AG04450 (cell line): ENCODE data around the gene AKAP5. TPM values are rescaled to one million over a fixed set of nuclear protein-coding genes. Genes with fewer than 3 reads are reported as not detected.
"Not testable (repeated sequence)": the region's sequence is repeated elsewhere in the genome, so short reads cannot be mapped to it uniquely, and the experiment has no call there.

Source experiments
- CTCF ChIA-PET: fragments of 300-600, 350-600 bp; formaldehyde crosslinking; extraction: SDS; loops from one replicate; lab custom pipeline; 2022; ENCODE audit warnings: antibody characterized with exemption, inconsistent platforms; lab: Charles Lee
- POLR2A ChIA-PET: fragments of 350-600 bp; formaldehyde crosslinking; extraction: SDS; loops from one replicate; lab custom pipeline; 2021; ENCODE audit warnings: antibody characterized with exemption, inconsistent platforms; lab: Yijun Ruan, JAX
- DNase-seq: peaks from one replicate; pipeline ENCODE4 v3.0.0-alpha.2; 2011; ENCODE audit warnings: low read depth, low spot score
- H3K27ac ChIP-seq: one replicate; pipeline ENCODE4 v1.5.1; 2012; ENCODE audit warnings: low read depth, low read length, control low read depth
- H3K27me3 ChIP-seq: one replicate; pipeline ENCODE4 v1.6.0; 2012; ENCODE audit warnings: low read length; ENCODE audit not compliant: control insufficient read depth, insufficient read depth
- H3K4me3 ChIP-seq: 2 replicates; pipeline ENCODE4 v1.5.1; 2011; ENCODE audit warnings: mild to moderate bottlenecking, low read depth, low read length, control low read depth
- H3K9me3 ChIP-seq: 2 replicates; pipeline ENCODE4 v1.5.1; 2012; ENCODE audit warnings: low read length; ENCODE audit not compliant: control insufficient read depth, insufficient read depth
- polyA plus RNA-seq: library from polyadenylated mRNA; depleted of rRNA; stranded (reverse); fragments of >200 nt; gene quantifications from 2 replicates; pipeline ENCODE4 v1.2.3, GENCODE V29; 2011
- TF ChIP-seq, protein P1 (sequence below): IDR thresholded peaks from 2 replicates; pipeline ENCODE4 v1.5.1; 2011; ENCODE audit warnings: low read depth, low read length, control low read depth, inconsistent platforms

Gene AKAP5
- polyA plus RNA-seq, 1 experiment, result 0.77 TPM

DNA sequence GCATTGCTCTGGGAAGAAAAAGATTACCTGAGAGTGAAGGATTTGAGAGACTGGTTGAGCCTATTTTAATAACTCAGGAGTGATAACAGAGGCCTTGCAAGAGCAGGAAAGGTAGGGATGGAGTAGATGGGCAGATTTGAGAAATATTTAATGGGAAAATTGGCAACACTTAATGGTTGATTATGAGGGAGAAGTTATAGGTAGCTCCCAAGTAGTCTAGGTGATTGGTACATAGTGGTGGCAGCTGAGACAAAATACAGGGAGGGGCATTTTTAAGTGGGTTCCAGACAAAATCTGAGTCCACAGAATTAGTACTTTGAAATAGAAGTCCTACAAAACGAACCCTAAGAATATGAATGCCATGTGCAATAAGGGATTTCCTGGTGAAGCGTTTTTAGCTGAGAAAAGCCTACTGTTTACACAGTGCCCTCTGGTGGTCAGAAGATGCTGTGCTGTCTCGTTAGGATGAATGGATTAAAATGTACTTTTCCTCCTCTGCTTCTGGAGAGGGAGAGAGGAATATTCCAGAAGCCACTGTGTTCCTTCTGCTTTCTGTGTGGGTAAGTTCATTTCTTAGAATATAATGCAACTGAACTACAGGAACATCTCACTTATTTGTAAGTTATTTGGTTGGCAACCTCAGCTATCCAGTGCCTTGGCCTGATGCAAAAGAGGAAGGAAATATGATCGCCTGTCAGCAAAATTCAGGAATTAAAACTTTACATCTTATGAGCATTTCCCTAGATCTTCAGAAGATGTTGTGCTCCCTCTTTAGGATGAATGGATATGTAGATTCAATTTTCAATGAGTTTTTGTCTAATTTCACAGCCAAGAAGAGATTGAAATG, 45.7 kb downstream of the AKAP5 start:
- ChIA-PET CTCF (interaction anchor here (0.5 to 5.0 kb wide), 24 partner anchors 8 to 412 kb away, joined by 3 to 60 read pairs (median 3); no protein-coding TSS in a partner anchor), POLR2A (interaction anchor here (0.8 kb wide), 1 partner anchor 29 kb away, joined by 3 read pairs; the partner anchor contains the start of gene HSPA2)
- Histone ChIP-seq H3K27ac (no peak overlapping the region), H3K9me3 (no peaks in the 10 kb centered on the region), H3K27me3 (no peaks in the 10 kb centered on the region), H3K4me3 (no peak overlapping the region)
- TF ChIP-seq, protein P1, sequence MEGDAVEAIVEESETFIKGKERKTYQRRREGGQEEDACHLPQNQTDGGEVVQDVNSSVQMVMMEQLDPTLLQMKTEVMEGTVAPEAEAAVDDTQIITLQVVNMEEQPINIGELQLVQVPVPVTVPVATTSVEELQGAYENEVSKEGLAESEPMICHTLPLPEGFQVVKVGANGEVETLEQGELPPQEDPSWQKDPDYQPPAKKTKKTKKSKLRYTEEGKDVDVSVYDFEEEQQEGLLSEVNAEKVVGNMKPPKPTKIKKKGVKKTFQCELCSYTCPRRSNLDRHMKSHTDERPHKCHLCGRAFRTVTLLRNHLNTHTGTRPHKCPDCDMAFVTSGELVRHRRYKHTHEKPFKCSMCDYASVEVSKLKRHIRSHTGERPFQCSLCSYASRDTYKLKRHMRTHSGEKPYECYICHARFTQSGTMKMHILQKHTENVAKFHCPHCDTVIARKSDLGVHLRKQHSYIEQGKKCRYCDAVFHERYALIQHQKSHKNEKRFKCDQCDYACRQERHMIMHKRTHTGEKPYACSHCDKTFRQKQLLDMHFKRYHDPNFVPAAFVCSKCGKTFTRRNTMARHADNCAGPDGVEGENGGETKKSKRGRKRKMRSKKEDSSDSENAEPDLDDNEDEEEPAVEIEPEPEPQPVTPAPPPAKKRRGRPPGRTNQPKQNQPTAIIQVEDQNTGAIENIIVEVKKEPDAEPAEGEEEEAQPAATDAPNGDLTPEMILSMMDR, result peak; percentile 88
- peak; percentile 34 for DNase-seq

GRCh38 chr14:64513271-64513670, 48.0 kb downstream of the AKAP5 start:
- no peak overlapping the region for H3K4me3 ChIP-seq
- DNase-seq, result no peak
- TF ChIP-seq, protein P1, result no peak
- H3K27me3 ChIP-seq, result no peaks in the 10 kb centered on the region
- H3K9me3 ChIP-seq, result no peaks in the 10 kb centered on the region
- ChIA-PET CTCF (interaction anchor here (5.0 kb wide), 1 partner anchor 11 kb away, joined by 60 read pairs; no protein-coding TSS in a partner anchor), POLR2A (no interaction called here)
- no peak overlapping the region for H3K27ac ChIP-seq

- DNase-seq, result no peak
- Histone ChIP-seq H3K9me3 (no peaks in the 10 kb centered on the region), H3K27me3 (no peaks in the 10 kb centered on the region), H3K4me3 (no peak overlapping the region), H3K27ac (no peak overlapping the region)
- ChIA-PET POLR2A (interaction anchor here (0.5 kb wide), 1 partner anchor 23 kb away, joined by 5 read pairs; no protein-coding TSS in a partner anchor), CTCF (interaction anchor here (0.7 to 2.5 kb wide), 6 partner anchors 9 to 469 kb away, joined by 3 to 12 read pairs (median 4); no protein-coding TSS in a partner anchor)
- TF ChIP-seq, protein P1, result no peak
These were observed 49.8 kb downstream of the AKAP5 start for GRCh38 chr14:64515053-64515452.

GRCh38 chr14:64516969-64517368, 51.7 kb downstream of the AKAP5 start:
- no peaks in the 10 kb centered on the region for H3K9me3 ChIP-seq
- TF ChIP-seq, protein P1, result no peak
- H3K27ac ChIP-seq, result no peak overlapping the region
- no peak for DNase-seq
- H3K27me3 ChIP-seq, result no peaks in the 10 kb centered on the region
- CTCF ChIA-PET, result interaction anchor here (2.5 kb wide), 1 partner anchor 120 kb away, joined by 12 read pairs; no protein-coding TSS in a partner anchor
- POLR2A ChIA-PET, result no interaction called here
- no peak overlapping the region for H3K4me3 ChIP-seq

- H3K4me3 ChIP-seq, H3K9me3 ChIP-seq, CTCF ChIA-PET, DNase-seq, H3K27ac ChIP-seq, H3K27me3 ChIP-seq: not testable (repeated sequence)
- POLR2A ChIA-PET, result interaction anchor here (1.2 kb wide), 1 partner anchor 22 kb away, joined by 3 read pairs; the partner anchor contains the start of gene HSPA2
These were observed 52.4 kb downstream of the AKAP5 start for GRCh38 chr14:64517667-64518066.
